Heart left ventricle (tissue), 16 donors: Measurements from ENCODE around the gene MZB1. TPM values are rescaled to one million over a fixed set of nuclear protein-coding genes. Genes with fewer than 3 reads are reported as not detected.

Source experiments
- ATAC-seq, 4 donors: fragments of 200-7000 bp; cut with Tn5 transposase; one replicate each; pipeline ENCODE4 v1.9.1; 2020 to 2022; ENCODE audit warnings: moderate library complexity in 4 of 4, mild to moderate bottlenecking in 3 of 4, moderate number of reproducible peaks in 1 of 4
- DNase-seq, 5 donors: peaks; one replicate each; pipeline ENCODE4 v3.0.0-alpha.2; 2020
- H3K27ac ChIP-seq, 12 donors: fragments of 200-600 bp; sonication (generic) in 4 of 12; one replicate each; pipeline versions ENCODE4 v1.5.0 to v1.8.0; 2016 to 2022; ENCODE audit warnings: mild to moderate bottlenecking in 2 of 12
- H3K27me3 ChIP-seq, 9 donors: fragments of 200-600 bp; sonication (generic) in 2 of 9; one replicate each; pipeline versions ENCODE4 v1.5.1 to v1.8.0; 2016 to 2022; ENCODE audit warnings: mild to moderate bottlenecking in 3 of 9
- H3K36me3 ChIP-seq, 9 donors: fragments of 200-600 bp; sonication (generic) in 2 of 9; one replicate each; pipeline versions ENCODE4 v1.5.0 to v1.8.0; 2018 to 2022; ENCODE audit warnings: mild to moderate bottlenecking in 2 of 9
- H3K4me1 ChIP-seq, 12 donors: fragments of 200-600 bp; sonication (generic) in 4 of 12; one replicate each; pipeline versions ENCODE4 v1.5.0 to v1.8.0; 2016 to 2022; ENCODE audit warnings: mild to moderate bottlenecking in 3 of 12
- H3K4me3 ChIP-seq, 12 donors: fragments of 200-600 bp; sonication (generic) in 4 of 12; one replicate each; pipeline versions ENCODE4 v1.5.0 to v1.8.0; 2017 to 2022; ENCODE audit warnings: mild to moderate bottlenecking in 9 of 12, moderate library complexity in 4 of 12
- H3K9me3 ChIP-seq, 12 donors: fragments of 200-600 bp; sonication (generic) in 4 of 12; one replicate each; pipeline versions ENCODE4 v1.5.0 to v1.8.0; 2016 to 2022; ENCODE audit warnings: mild to moderate bottlenecking in 1 of 12
- POLR2A ChIP-seq, 2 donors: fragments of 450-650 bp; IDR thresholded peaks; one replicate each; pipeline ENCODE4 v1.6.1; 2017; ENCODE audit warnings: antibody characterized with exemption in 2 of 2, mild to moderate bottlenecking in 2 of 2, moderate library complexity in 2 of 2
- WGBS, 4 donors: extraction: QIAGEN DNeasy Blood & Tissue Kit in 2 of 4; methylation state at CpG; one replicate each; pipeline versions ENCODE4 v1.1.5 to v1.1.7; 2013 to 2018; 5-methylcytosine and 5-hydroxymethylcytosine counted together
- intact Hi-C, 10 donors: fragments of 100-400 bp; cut with DNase I; formaldehyde crosslinking; loops; one replicate each; pipeline versions ENCODE4 v1.11.1 to v1.14.2; 2022
- polyA plus RNA-seq, 2 donors: library from polyadenylated mRNA; stranded (reverse); fragments of 200-250 nt; gene quantifications; one replicate each; pipeline ENCODE4 v1.2.3, GENCODE V29; 2013
- total RNA-seq, 9 donors: library from RNA; depleted of rRNA in 2 of 9; stranded (reverse); fragments of >200 nt in 2 of 9; fragmentation: NEBNext Ultra II Directional in 3 of 9; extraction: Animal tissue kit (Norgen Biotek cat#: 25700) in 3 of 9; gene quantifications; one replicate each; pipeline versions ENCODE4 v1.1.0 to v1.2.4, GENCODE V29; 2016 to 2023
- TF ChIP-seq, protein P1 (sequence below), 12 donors: fragments of 200-600 bp; sonication (generic) in 4 of 12; IDR thresholded peaks; one replicate each; pipeline versions ENCODE4 v1.5.0 to v1.8.0; 2018 to 2022; ENCODE audit warnings: antibody characterized with exemption in 12 of 12, mild to moderate bottlenecking in 5 of 12
- donor health status: ischemic (EF 13 %, LVEDD 7.1; RV severe dilation, severe dysfunction).
- donor health status: healthy with polysubstance abuse.
- donor health status: DM: no; HTN: yes; CAD: no.
- donor health status: DM: no; HTN: no; CAD: no.
- donor health status: ischemic (EF 25% LVEDD 6.9; RV normal size, moderate dysfunction).
- donor health status: ischemic (EF 25% LVEDD 5.7; RV mildly dilated, moderate dysfunction).
- donor health status: healthy.
- donor health status: DM: yes; HTN: yes; CAD: no.
- donor health status: ischemic (EF 35%, LVEDD 5.7; RV mildly dilated, moderate dysfunction).
- donor health status: nonischemic (EF 11% LVEDD 7.7; RV severe dilation, severe dysfunction).
- donor health status: DM: yes; HTN: yes; CAD: no.
- donor health status: PGD.
- donor health status: ischemic (EF 29% LVEDD 5.4; RV normal size, mild dysfunction).
- donor health status: nonischemic (EF 23%, LVEDD 6.1; RV moderate dilation, normal function).

MZB1 gene
- total and polyA plus RNA-seq, 11 donors = 0.31 to 5.2 (median 0.81) TPM; not detected in 2

DNA sequence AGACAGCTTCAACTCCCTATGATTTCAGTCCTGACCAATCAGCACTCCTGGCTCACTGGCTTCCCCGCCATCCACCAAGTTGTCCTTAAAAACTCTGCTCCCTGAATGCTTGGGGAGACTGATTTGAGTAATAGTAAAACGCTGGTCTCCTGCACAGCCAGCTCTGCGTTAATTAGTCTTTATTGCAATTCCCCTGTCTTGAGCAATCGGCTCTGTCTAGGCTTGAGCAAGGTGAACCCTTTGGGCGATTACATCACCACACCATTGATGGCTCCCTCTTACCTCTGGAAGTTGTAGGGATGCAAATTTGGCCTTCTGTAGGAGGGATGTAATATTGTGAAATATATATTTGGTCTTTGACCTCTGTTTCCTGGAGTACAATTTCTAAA lies 3.7 kb downstream of the MZB1 start:
- no peak for TF ChIP-seq POLR2A (IDR thresholded peaks at IDR 0.05)
- TF ChIP-seq, protein P1, sequence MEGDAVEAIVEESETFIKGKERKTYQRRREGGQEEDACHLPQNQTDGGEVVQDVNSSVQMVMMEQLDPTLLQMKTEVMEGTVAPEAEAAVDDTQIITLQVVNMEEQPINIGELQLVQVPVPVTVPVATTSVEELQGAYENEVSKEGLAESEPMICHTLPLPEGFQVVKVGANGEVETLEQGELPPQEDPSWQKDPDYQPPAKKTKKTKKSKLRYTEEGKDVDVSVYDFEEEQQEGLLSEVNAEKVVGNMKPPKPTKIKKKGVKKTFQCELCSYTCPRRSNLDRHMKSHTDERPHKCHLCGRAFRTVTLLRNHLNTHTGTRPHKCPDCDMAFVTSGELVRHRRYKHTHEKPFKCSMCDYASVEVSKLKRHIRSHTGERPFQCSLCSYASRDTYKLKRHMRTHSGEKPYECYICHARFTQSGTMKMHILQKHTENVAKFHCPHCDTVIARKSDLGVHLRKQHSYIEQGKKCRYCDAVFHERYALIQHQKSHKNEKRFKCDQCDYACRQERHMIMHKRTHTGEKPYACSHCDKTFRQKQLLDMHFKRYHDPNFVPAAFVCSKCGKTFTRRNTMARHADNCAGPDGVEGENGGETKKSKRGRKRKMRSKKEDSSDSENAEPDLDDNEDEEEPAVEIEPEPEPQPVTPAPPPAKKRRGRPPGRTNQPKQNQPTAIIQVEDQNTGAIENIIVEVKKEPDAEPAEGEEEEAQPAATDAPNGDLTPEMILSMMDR (IDR thresholded peaks at IDR 0.05) = no peak
- Histone ChIP-seq H3K27ac (no peak overlapping the region), H3K9me3 (no peaks in the 10 kb centered on the region), H3K4me3 (no peak overlapping the region), H3K36me3 (peaks cover 0 to 4% (median 0%) of the 10 kb centered on the region in 9 donors), H3K4me1 (peaks cover 0 to 53% (median 28%) of the 10 kb centered on the region in 12 donors), H3K27me3 (no peaks in the 10 kb centered on the region)
- WGBS, 4 donors = 87 to 96% (median 93%) methylated on average over 5 of the region's 5 CpGs
- intact Hi-C loops = loop anchor here in 1 of 10 donors (5.0 kb wide), 1 partner anchor 36 kb away; no protein-coding TSS in a partner anchor
- peak in 1 of 5 donors; percentile 2 for DNase-seq
- no peak for ATAC-seq

DNA sequence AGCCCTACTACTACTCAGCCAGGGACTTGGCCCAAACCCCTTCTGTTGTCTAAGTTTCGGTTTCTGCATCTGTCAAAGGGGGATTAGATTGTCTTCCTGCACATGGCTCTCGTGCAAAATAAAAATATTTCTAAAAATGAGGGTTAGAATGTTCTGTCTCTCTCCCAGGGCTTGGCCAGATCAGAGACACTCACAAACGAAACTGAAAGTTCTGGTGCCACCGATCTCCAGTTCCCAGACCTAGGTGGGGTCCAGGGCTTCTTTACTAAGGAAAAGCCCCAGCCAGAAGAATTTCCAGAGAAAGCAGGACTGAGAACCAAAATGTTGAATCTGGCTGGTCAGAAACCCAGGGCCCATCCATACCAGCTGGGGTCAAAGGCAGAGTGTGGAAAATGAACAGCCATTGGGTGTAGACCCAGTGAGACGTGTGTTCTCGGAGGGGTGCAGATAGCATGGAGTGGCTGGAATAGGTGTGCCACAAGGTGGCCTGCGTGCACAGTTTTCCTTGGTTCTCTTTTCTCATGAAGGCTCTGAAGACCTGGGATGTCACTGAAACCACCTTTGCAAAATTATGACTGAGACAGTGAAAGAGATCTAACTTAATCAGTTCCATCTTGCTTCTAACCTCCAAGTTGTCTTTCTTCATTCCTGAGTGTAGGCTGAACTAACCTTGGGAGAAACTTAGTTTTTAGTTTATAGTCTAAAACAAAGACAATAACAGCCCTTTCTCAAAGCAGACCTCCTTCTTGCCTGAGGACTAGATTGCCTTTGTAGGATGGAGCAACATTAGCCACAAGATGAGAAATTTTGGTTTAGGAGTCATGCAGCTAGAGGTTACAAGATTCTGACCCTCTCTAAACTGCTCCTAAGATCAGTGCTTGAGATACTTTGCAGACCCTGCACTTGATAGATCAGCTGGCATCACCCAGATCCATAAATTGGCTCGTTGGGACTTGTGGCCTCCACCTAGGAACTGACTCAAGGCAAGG lies 4.4 kb downstream of the MZB1 start:
- DNase-seq = peak in 1 of 5 donors; percentile 25
- Histone ChIP-seq H3K9me3 (no peaks in the 10 kb centered on the region), H3K27ac (peak overlapping the region; percentile 22 to 84 (median 67)), H3K36me3 (peaks cover 0 to 3% (median 0%) of the 10 kb centered on the region in 9 donors), H3K4me1 (peaks cover 0 to 46% (median 24%) of the 10 kb centered on the region in 12 donors), H3K4me3 (peak overlapping the region in 10 of 12 donors; percentile 25 to 60 (median 44)), H3K27me3 (no peaks in the 10 kb centered on the region)
- ATAC-seq = peak in 2 of 4 donors; percentile 9 to 47
- TF ChIP-seq POLR2A (IDR thresholded peaks at IDR 0.05) = no peak
- TF ChIP-seq, protein P1 (IDR thresholded peaks at IDR 0.05) = peak in 9 of 12 donors; percentile 9 to 52 (median 33)
- WGBS, 4 donors = 34 to 49% (median 46%) methylated on average over 8 of the region's 8 CpGs
- intact Hi-C loops = loop anchor here in 1 of 10 donors (5.0 kb wide), 1 partner anchor 37 kb away; no protein-coding TSS in a partner anchor

DNA sequence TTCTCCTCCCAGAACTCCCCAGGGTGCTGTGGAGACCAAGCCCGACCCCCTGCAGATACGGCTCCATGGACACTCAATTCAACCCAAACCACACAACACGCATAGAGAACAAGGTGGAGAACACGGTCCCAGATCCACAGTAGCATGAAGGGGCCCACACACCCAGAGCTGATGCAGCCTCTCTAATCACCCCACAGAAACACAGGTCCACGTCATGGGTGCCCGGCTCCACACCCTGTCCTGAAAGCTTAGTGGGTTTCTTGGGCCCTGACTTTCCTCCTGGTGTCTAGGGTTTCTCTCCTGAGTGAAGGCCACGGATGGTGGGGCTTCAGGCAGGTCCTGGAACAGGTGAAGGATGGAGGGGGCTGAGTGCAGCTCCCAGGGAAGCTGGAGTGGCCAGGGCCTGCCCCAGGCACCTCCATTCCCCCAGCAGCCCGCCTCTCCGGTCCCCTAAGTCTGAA lies 5.1 kb downstream of the MZB1 start:
- ATAC-seq = no peak
- Histone ChIP-seq H3K36me3 (peaks cover 0 to 3% (median 0%) of the 10 kb centered on the region in 9 donors), H3K4me1 (peaks cover 0 to 42% (median 23%) of the 10 kb centered on the region in 12 donors), H3K27ac (peak overlapping the region in 11 of 12 donors; percentile 22 to 84 (median 68)), H3K9me3 (no peaks in the 10 kb centered on the region), H3K4me3 (peak overlapping the region in 10 of 12 donors; percentile 25 to 60 (median 44)), H3K27me3 (no peaks in the 10 kb centered on the region)
- DNase-seq = peak in 1 of 5 donors; percentile 15
- 70 to 78% (median 74%) methylated on average over 9 of the region's 9 CpGs for WGBS, 4 donors
- TF ChIP-seq, protein P1 (IDR thresholded peaks at IDR 0.05) = no peak
- TF ChIP-seq POLR2A (IDR thresholded peaks at IDR 0.05) = no peak
- intact Hi-C loops = loop anchor here in 1 of 10 donors (5.0 kb wide), 1 partner anchor 38 kb away; no protein-coding TSS in a partner anchor
